Progenitor cell of endocrine pancreas (in vitro differentiated cells): ENCODE results near the gene TXNDC2. TPM values are rescaled to one million over a fixed set of nuclear protein-coding genes. Genes with fewer than 3 reads are reported as not detected.

ENCODE experiments used
- DNase-seq: peaks from one replicate; pipeline ENCODE4 v3.0.0; 2021; ENCODE audit warnings: low spot score; ENCODE audit not compliant: unreplicated experiment
- H3K27ac Mint-ChIP-seq: 2 replicates; pipeline ENCODE4 v1.8.0; 2021; ENCODE audit warnings: mild to moderate bottlenecking, moderate library complexity, mixed read lengths
- H3K27me3 Mint-ChIP-seq: 2 replicates; pipeline ENCODE4 v1.8.0; 2021; ENCODE audit warnings: mixed read lengths
- H3K36me3 Mint-ChIP-seq: 2 replicates; pipeline ENCODE4 v1.8.0; 2022; ENCODE audit warnings: mixed read lengths; ENCODE audit not compliant: insufficient read depth
- H3K4me1 Mint-ChIP-seq: 2 replicates; pipeline ENCODE4 v1.8.0; 2021; ENCODE audit warnings: low read depth, mixed read lengths
- H3K4me3 Mint-ChIP-seq: 2 replicates; pipeline ENCODE4 v1.8.0; 2021; ENCODE audit warnings: low read depth, mild to moderate bottlenecking, moderate library complexity, mixed read lengths
- H3K9me3 Mint-ChIP-seq: 2 replicates; pipeline ENCODE4 v1.8.0; 2021; ENCODE audit warnings: low read depth, mixed read lengths
- CTCF ChIP-seq: fragments of 200-600 bp; sonication (generic); IDR thresholded peaks from one replicate; pipeline ENCODE4 v1.5.0; 2021; ENCODE audit warnings: antibody characterized with exemption, mild to moderate bottlenecking; ENCODE audit not compliant: unreplicated experiment
- total RNA-seq: library from RNA; stranded (reverse); gene quantifications from 2 replicates; pipeline ENCODE4 v1.2.1, GENCODE V29; 2021

Gene TXNDC2
- total RNA-seq, 1 donor from 2014 or later: not detected

GRCh38 chr18:9842448-9842847 lies 43.3 kb upstream of the TXNDC2 start:
- Mint-ChIP-seq H3K27ac (no peak overlapping the region), H3K9me3 (no peaks in the 10 kb centered on the region), H3K4me1 (no peaks in the 10 kb centered on the region), H3K4me3 (no peak overlapping the region), H3K36me3 (no peaks in the 10 kb centered on the region), H3K27me3 (peaks cover 22% of the 10 kb centered on the region)
- no peak for TF ChIP-seq CTCF
- DNase-seq: no peak

GRCh38 chr18:9845256-9845655 lies 40.5 kb upstream of the TXNDC2 start:
- Mint-ChIP-seq H3K4me3 (no peak overlapping the region), H3K36me3 (no peaks in the 10 kb centered on the region), H3K27ac (no peak overlapping the region), H3K9me3 (no peaks in the 10 kb centered on the region), H3K4me1 (no peaks in the 10 kb centered on the region), H3K27me3 (peaks cover 3% of the 10 kb centered on the region)
- DNase-seq: no peak
- TF ChIP-seq CTCF: no peak

GRCh38 chr18:9846162-9846925 lies 39.4 kb upstream of the TXNDC2 start:
- H3K36me3 Mint-ChIP-seq: no peaks in the 10 kb centered on the region
- H3K4me3 Mint-ChIP-seq: no peak overlapping the region
- no peaks in the 10 kb centered on the region for H3K4me1 Mint-ChIP-seq
- no peak for DNase-seq
- no peak for TF ChIP-seq CTCF
- H3K9me3 Mint-ChIP-seq: no peaks in the 10 kb centered on the region
- H3K27me3 Mint-ChIP-seq: peaks cover 3% of the 10 kb centered on the region
- no peak overlapping the region for H3K27ac Mint-ChIP-seq

- no peak for DNase-seq
- H3K36me3 Mint-ChIP-seq: peaks cover 1% of the 10 kb centered on the region
- no peak overlapping the region for H3K4me3 Mint-ChIP-seq
- H3K9me3 Mint-ChIP-seq: peaks cover 5% of the 10 kb centered on the region
- TF ChIP-seq CTCF: no peak
- no peaks in the 10 kb centered on the region for H3K4me1 Mint-ChIP-seq
- H3K27me3 Mint-ChIP-seq: peaks cover 3% of the 10 kb centered on the region
- H3K27ac Mint-ChIP-seq: no peak overlapping the region
Observed at GRCh38 chr18:9848170-9848879, 37.4 kb upstream of the TXNDC2 start.

- Mint-ChIP-seq H3K4me1 (no peaks in the 10 kb centered on the region), H3K27me3 (peaks cover 3% of the 10 kb centered on the region), H3K27ac (peak overlapping the region; percentile 51), H3K9me3 (peaks cover 7% of the 10 kb centered on the region), H3K36me3 (peaks cover 1% of the 10 kb centered on the region), H3K4me3 (no peak overlapping the region)
- TF ChIP-seq CTCF: no peak
- DNase-seq: no peak
Observed at GRCh38 chr18:9849407-9850283, 36.1 kb upstream of the TXNDC2 start.
